Daoy (cell line): ENCODE results near the gene EPB41L5. TPM values are rescaled to one million over a fixed set of nuclear protein-coding genes. Genes with fewer than 3 reads are reported as not detected.
"Not testable (repeated sequence)": the region's sequence is repeated elsewhere in the genome, so short reads cannot be mapped to it uniquely, and the experiment has no call there.

Source experiments
- DNase-seq: peaks from one replicate; pipeline ENCODE4 v3.0.0-alpha.2; 2015; ENCODE audit warnings: low read depth
- total RNA-seq: library from RNA; depleted of rRNA; stranded (reverse); fragments of >200 nt; shearing (Covaris generic); gene quantifications from 2 replicates; pipeline ENCODE4 v1.2.3, GENCODE V29; 2014

Gene EPB41L5
- total RNA-seq, 1 experiment from 2014 or later = 6.4 TPM

DNA sequence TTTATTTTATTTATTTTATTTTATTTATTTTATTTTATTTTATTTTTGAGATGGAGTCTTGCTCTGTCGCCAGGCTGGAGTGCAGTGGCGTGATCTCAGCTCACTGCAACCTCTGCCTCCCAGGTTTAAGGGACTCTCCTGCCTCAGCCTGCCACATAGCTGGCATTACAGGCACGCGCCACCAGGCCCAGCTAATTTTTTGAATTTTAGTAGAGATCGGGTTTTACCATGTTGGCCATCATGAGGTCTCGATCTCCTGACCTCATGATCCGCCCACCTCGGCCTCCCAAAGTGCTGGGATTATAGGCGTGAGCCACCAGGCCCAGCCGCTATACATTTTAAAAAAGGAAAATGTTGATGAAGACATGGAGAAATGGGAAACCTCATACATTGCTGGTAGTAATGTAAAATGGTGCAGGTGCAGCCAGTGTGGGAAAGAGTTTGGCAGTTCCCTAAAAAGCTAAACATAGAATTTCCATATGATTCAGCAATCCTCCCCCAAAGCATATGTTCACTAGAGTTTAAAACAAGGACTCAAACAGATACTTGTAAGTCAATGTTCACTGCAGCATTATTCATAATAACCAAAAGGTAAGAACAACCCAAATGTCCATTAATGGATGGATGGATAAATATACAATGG, 187.1 kb downstream of the EPB41L5 start:
- not testable (repeated sequence) for DNase-seq

DNA sequence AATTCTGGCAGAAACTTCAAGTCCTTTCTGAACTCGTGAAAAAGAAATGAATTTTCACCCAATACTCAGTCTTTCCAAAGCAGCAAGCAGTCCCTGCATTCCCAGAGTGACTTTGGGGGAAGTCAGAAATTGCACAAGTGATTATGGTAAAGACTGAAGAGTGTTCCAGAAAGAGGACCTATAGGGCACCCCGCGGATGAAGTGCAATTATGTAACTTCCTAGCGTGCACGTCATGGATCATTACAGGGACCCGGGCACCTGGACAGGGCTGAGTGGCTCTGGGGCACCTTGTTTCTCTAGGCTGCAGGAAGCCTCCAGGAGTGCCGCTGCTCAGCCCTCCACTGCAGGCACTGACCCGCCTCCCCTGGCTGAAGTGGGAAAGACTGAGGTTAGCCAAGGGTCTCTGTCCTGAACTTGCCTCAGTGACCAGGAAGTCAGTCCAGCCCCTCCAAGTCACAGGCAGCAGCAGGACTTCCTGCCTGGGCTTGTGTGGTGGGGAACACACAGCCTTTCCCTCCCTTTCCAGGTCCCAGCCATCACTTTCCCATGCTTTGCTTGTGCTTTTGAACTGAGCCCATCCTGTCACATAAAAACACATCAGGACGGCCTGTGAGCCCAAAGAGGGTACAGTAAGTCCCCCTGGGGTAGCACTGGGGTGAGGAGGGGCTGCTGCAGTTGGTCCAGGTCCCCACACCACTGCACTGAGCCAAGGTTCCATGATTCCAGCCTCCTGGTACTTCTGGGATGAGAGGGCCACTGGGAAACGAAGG, 190.6 kb downstream of the EPB41L5 start:
- DNase-seq = no peak

DNA sequence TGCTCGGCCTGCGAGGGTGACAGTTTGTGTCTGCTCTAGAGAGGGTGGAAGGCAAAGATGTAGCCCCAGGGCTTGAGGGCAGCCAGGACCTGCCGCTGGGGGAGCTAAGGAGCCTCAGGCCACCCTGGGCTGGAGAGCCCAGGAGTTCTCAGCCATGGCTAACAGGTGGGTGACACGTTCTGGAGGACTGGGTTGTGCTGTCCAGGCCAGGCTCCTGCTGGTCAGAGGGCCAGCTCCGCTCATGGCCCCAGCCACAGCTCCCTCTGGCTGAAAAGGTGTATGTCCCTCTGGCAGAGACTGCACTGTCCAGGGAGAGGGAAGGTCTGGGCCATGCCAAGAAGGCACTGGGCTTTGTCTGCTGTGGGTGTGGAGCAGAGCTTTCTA, 191.1 kb downstream of the EPB41L5 start:
- DNase-seq = no peak

DNA sequence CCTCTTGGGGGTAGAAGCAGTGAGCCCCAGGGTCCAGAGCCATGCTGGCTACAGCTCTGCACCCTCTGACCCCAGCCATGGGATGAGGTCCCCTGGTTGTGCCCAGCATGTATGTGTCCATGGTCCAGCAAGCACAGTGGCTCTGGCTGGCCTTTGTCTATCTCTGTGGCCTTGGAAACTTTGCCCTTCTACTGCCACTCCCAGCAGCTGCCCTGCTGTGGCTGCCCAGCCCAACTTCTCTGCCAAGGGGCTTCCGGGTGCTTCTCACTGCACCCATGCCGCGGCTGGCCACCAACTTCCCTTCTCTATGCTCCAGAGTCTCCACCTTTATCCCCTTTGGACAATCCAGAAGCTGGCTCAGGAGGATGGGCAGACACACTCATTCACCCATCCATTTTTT, 191.5 kb downstream of the EPB41L5 start:
- DNase-seq = no peak

DNA sequence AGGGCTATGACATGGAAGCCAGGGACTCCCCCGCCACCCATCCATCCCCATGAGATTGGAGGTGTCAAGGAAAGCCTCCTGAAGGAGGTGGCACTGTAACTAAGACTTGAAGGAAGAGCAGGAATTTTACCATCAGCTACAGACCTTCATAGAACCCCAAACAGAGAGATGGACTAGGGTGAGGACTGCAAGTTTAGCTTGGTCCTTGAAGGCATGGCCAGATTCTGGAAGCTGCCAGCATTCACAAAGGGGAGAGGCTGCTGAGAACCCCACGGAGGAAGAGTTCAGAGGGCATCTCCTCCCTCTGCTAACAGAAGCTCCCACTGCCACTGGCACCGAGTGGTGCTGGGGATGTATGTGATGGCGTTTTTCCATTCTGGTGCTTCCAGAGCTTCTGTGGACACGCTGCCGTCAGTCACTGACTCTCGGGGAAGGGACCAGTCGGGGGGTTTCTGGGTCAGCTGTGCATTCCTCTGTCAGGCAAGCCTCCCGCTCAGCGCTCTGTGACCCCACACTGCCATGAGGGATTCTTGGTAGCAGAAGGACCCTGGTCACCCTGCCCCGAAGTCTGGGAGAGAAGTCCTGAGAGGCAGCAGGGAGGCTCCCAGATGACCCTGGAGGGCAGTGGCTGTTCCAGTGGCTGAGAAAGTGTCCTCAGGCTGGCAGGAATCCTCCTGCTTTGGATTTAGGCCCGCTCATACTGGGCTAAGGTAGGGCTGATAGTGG, 192.2 kb downstream of the EPB41L5 start:
- no peak for DNase-seq

DNA sequence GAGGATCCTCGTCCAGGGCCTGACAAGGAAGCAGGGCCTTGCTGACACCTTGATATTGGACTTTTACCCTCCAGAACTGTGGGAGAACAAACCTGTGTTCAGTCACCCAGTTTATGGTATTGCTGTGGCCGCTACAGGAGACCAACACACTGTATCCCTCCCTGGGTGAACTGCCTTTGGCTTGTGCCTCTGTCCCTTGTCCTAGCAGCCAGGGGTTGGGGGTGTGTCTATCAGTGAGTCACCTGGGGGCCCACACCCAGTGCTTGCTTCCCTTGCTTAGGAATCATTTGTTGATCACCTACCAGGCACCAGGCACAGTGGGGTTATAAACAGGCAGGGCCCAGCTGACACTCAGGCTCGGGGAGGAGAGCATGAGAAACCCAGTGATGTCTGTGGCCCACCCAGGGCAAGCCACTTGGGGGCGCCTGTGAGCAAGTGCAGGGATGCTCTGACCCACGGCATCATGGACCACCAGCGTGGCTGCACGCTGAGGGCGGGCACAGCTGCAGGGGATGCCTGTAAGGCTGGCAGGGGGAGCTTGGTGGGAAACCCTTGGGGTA, 193.2 kb downstream of the EPB41L5 start:
- peak; percentile 41 for DNase-seq

DNA sequence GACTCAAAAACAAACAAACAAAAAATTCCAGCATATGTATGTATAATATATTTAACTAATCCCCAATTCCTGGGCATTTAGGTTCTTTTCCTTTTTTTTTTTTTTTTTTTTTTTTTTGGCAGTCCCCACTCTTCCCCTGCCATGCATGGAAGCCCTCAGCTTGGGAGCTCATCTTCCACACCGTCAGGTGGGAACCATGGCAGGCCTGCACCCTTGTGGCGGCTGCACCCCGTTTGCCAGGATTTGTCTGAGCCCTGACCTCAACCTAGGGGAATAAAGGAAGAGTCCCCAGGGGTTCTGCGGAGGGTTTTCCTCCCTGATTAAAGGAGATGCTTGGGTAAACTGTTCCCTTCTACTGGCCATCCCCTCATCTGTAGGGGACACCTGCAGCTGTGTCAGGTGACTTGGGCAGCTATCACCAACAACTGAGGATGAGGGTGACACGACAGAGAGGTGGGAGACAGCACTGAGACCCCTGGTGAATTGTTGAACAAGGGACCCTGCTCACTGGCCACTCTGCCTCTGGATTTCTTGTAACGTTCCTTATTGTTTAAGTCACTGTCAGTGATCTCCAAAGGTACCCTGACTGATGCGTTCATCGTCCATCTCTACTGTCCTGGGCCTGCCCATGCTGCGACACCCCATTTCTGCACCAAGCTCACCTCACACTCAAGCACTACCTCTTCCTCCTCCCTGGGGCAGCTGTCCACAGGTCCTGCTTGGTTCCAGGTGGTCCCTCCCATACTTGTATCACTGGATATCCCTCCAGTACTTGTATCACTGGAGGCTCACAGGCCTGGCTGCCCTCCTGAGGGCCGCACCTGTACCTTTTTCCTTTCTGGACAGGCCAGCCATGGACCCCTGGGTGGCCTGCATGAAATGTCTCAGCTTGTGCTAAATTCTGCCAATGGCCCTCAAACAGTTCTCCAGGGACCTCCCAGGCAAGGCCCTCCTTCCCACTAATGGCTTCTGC, 195.8 kb downstream of the EPB41L5 start:
- DNase-seq = no peak

DNA sequence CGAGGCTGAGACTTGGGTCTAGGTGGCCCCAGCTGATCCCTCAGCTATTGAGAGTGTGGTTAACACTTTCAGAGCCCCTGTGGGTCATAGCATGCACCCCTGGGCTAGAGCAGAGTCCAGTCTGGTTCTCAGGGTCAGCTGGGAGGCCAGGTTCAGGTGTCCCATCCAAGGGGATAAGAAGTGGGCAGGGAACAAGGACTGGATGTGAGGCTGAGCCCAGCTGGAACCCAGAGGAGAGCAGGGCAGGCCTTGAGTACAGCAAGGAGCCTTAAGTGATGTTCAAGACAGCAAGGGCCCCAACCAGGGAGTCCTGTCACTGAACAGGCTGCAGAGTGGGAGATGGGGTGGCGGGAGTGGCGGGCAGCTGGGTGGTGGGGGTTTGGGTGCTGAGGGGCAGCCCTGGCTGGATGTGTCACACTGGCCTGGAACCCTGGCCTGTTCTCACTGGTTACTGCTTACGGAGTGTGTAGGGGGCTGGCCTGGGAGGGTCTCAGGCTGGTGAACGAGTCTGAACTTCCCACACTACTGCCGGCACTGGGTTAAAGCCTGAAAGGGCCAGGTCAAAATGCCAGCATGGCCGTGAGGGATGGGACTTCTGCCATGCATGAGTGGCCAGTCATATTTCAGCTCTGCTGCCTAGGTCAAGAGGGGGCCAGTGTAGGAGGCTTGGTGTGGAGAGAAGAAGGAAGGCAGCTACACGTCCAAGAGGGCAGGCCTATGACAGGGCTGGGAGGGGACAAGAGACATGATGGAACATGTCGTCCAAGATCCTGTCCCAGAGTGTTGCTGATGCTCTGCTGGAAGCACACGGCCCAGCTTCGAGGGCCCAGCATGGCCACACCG, 196.8 kb downstream of the EPB41L5 start:
- no peak for DNase-seq

DNA sequence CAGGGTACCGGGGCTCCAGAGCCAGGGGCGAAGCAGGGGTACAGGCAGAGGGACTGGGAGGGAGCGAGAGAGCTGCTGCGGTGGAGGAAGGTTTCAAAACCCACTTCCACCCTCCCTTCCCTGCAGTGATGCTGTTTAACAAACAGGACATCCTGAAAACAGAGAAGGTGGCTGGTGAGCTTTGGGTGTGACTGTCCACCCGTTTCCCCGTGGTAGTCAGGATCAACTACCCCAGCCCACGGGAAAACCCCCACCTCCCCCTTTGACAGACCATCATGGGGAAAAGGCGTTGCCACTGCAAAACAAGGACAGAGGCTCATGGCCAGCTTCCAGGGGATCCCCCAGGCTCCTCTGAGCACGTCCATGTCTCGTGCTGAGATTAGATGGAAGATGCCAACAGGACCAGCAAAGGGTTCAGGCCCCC, 197.4 kb downstream of the EPB41L5 start:
- no peak for DNase-seq

DNA sequence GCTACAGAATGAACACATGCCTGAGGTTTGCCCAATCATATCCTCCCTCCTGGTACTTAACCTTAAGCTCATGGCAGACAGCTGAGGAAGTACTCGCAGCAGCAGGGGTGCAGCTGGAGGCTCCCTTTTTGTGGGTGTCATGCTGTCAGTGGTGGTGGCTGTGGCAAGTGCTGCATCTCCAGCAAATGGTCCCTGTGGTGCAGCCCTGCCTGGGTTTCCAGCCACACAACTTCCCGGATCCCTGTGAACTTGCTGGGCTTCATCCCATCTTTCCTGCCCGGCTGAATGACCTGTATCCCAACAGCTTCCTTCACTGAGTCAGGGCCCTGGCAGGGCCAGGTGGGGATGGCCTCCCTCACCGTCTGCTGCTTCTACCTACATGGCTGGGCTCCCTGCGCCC, 205.3 kb downstream of the EPB41L5 start:
- DNase-seq = no peak

DNA sequence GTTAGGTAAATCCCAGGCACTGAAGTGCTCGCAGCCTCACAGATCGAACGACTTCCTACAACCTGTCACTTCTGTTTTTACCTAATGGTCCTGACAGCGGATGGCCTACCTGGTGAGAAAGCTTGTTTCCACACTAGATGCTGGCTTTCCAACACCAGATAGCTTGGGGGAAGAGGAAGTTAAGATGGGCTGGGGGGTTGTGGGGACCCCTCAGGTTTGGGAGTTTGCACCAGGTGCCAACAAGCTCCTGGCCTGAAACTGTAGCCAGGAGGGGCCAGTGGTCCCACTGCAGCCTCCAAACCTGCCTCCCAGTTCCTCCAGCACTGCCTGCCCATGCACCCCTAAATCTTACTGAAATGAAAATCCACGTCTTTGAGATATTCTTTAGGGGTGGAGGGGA, 206.4 kb downstream of the EPB41L5 start:
- DNase-seq = no peak

DNA sequence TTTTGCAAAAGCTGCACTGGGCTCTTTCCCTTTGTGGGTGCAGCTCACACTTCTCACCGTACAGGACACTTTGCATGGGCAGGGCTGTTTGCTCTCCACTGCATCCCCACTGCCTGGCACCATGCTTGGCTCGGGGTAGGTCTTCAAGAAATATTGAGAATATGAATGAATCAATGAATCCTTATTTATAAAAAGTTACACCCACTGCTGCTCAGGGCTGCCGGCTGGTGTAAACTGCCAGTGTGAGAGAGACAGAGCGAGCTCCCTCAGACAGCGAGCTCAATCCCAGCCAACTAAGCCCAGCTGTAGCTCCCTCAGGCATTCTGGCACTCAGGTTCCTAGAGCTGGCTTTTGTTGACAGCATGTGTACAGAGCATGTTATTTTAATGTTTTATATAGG, 206.9 kb downstream of the EPB41L5 start:
- DNase-seq = no peak

DNA sequence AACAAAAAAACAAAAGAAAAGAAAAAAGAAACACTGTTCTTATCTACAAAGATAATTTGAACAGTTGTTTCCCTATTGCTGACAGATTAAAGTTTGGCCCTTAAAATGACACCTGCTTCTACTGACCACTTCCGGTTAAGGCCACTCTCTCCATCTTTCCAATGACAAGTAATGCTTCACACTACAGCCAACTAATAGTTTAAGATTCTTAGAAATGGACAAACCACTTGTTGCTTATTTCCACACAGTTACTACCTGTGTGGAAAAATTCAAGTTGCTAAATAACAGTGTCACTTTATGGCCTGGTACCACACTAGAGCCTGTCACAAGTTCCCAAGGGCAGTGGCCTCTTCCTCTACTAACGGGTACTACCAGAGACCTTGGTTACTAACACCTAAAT, 207.9 kb downstream of the EPB41L5 start:
- DNase-seq = no peak

DNA sequence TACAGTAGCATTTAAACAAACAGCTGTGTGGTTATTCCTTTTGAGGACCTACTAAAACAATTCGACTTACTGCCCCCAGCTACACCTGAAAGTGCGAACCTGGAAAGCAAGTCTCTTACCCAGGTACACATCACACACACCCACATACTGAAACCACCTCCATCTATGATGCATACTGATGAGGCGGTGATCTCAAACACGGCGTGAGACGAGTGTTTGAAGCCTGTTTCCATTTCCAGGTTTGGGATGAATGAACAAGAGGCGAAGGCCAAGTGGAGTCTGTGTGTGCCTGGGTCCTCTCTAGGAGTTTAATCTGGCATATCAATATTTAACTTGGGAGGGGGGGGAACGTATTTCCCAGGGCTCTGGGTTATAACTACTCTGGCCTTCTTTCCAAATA, 208.7 kb downstream of the EPB41L5 start:
- no peak for DNase-seq

DNA sequence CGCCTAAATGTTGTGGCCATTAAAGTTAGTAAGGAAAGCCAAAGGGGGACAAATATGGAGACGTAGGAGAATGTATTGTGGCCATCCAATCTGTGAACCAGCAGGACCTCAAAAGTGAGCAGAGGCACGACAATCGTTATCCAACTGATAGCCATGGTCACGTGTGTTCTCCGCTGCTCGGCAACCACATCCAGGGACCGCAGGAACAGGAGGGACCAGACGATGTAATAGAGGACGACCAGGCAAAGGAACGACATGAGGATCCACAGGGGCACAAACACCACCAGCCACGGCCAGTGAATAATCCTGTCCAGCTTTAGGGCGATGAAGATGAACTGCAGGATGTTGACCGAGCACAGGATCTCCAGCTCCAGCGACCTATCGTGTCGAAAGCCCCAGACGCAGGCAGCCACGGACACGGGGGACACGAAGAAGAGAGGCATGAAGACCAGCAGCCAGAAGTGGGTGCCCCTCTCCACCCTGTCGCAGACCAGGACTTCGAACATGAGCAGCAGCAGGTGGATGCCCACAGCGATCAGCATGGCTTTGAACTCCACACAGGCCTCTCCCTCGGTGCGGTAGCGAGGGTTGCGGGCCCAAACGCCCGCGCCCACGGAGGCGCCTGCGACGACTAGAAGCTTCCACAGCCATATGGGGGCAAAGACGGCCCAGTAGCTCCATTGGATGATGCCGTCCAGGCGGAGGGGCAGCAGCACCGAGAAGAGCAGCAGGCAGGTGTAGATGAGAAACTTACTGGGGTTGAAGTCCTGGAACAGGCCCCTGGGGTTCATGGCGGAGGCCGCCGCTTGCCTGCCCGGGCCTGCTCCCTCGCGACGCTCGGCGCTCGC, 209.5 kb downstream of the EPB41L5 start:
- DNase-seq = no peak

DNA sequence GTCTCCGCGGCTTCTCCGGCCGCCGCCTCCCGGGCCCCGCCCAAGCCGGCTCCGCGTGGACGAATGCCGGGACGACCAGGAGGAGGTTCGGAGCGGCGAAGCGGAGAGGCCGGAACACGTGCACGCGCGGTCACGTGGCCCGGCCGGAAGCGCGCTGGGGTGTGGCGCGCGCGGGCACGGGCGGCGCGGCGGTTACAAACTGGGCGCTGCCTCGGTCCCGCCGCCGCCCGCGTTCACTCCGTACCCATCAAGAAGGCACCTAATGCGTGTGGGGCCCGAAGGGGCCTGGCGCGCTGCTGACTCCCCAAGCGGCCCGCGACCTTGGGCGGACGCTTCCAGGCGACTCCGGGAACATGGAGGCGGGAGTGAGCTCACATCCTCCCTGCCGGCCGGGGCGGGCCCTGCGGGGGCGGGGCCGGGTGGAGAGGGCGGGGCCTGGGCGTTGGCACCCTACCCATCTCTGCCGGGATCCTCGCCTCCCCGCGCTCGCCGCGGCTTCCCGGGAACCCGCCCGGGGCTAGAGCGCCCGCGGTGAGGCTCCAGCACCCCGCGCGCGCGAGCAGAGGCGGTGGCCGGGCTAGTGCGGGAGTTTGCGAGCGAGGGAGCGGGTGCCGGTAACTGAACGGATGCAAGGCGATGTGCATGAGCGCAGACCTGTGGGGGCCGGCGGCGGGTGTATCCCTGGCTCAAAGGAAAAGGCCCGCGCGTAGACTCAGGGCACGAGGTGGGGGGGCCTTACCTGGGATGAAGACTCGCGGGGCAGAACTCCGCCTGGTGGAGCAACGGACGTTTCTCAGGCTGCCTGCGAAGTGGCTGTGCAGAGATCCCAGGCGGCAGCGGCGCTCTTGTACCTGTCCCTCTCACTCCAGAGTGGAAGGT, 210.4 kb downstream of the EPB41L5 start, which contains the start of gene TMEM185B:
Gene TMEM185B, minus strand, starts transcription at position 367 of the 879 bp plus-strand sequence. CDS start 424 bp downstream, outside the sequence.
- peak; percentile 89 for DNase-seq

DNA sequence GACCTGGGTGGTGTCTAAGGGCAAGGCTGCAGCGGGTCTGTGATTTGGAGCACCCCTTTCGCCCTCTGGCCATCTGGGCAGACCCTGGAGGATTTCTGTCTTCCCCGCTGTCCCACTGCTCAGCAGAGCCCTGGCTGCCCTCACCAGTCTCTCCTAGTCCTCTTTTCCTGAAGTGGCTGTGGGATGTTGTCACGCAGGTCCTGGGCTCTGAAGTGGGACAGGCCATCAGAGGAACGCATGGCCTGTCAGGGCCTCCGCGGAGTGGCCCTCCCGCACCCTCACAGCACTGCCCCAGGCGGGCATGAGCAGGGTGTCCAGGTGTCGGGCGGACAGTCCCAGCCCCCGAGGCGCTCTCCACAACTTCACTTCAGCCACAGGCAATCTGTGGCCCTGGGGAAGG, 211.4 kb downstream of the EPB41L5 start:
- no peak for DNase-seq
